HG03060 (cell line): ENCODE measurements around the gene FOXE3.
"Not testable (repeated sequence)": the region's sequence is repeated elsewhere in the genome, so short reads cannot be mapped to it uniquely, and the experiment has no call there.

Experiments
- ATAC-seq: cut with Tn5 transposase; IDR thresholded peaks from one replicate; pipeline ENCODE4 v1.9.1; 2021; ENCODE audit warnings: low read depth, moderate number of reproducible peaks; ENCODE audit not compliant: unreplicated experiment

The FOXE3 gene

DNA sequence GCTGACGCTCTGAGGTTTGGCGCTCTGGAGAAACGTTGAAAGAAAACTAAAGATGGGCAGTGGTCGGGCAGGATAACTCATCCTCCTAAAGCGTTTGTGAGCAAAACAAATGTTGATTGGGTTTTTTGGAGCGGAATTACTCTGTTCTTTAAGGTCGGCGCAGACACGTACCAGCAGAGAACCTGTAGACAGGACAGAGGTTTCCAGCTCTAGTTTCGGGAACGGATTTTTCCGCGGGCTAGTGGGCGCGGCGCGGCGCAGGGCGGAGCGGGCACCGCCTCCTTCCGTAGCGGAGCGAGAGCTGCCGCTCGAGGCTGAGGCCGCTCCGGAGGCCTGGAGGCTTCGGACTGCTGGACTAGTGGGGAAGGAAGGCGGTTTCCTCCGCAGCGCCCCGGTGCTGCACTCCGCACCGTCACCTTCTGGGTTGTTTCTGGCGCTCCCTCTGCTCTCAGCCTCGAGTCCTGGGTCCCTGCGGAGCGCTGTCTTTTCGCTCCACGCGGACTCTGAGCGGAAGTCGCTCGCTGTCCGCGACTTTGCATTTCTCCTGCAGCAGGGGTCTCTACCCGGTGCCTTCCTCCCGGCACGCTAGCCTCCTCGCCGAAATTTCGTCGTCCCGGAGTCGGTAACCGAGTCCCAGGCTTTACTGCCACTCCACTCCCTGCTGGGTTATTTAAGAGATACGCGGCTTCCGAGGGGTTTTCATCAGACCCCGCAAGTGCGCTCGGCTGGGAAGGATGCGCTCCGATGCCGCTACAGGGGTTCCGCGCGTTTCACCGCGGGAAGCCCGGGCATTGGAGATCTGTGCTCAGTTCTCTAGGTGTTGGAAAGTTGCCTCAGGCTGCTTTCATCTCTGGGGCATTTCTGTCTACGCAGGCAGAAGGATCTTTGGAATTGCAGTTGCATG is 28.7 kb downstream of the FOXE3 start:
- no peak for ATAC-seq

DNA sequence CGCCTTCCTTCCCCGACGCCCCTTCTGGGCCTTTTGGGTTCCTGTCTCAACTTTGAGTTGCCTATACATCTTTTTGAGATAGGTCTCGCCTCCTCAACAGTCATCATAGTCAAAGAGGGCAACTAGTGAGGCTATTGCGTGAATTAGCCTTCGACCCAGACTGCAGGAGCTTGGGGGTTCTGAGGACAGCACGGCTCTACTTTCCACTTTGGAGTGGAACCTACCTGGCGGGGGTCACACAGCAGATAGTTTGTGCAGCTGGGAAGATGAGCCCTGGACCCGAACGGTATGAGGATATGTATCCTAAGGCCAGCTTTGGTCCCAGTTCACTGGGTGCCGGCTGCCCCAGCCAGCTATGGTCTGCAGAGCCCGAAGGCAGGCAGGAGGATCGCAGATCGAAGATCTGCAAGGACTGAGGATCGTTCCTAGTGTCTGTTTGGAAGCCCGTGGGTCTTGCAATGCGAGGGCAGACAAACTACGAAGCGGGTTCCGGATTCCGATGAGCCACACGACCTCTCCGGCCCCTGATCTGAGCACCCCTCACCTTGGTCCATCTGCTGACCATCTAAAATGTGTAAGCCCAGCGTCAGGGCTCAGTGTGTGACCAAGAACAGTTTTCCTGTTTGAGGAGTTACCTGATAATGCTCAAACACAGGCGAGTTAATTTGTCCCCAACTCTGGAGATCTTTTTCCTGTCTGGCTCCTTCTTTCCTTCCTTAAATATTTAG is 29.9 kb downstream of the FOXE3 start:
- no peak for ATAC-seq

DNA sequence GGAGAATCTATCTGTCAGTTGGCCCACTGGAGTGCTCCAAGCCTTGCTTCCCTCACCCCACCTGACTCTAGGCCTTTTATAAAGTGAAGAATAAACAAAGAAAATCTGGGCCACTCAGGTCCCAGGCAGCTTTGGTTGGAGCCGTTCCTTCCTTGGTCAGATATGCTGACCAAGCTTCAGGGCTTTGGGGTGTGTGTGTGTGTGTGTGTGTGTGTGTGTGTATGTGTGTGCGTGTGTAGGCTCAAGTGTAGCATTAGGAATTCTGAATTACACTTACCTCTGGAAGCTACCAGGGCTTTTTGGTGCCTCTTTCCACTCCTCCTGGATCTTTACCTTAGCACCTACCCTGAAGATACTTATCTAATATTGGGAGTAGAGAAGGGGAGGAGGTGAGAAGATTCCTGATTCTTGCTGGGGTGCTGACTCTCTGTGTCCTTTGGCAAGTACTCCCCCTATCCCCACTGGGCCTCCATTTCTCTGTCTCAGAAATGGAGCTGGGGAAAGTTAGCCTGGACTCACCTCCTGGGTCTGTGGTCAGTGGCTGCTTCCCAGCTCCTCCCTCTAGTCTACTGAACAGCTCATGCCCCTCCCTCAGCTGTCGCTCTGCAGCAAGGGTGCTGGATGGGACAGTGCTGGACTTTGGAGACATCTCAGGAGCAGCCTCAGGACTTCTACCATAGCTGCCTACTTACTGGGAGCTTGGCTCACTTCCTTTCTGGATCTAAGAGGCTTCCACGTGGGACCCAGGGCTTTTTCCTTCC is 32.6 kb downstream of the FOXE3 start:
- ATAC-seq = no peak

DNA sequence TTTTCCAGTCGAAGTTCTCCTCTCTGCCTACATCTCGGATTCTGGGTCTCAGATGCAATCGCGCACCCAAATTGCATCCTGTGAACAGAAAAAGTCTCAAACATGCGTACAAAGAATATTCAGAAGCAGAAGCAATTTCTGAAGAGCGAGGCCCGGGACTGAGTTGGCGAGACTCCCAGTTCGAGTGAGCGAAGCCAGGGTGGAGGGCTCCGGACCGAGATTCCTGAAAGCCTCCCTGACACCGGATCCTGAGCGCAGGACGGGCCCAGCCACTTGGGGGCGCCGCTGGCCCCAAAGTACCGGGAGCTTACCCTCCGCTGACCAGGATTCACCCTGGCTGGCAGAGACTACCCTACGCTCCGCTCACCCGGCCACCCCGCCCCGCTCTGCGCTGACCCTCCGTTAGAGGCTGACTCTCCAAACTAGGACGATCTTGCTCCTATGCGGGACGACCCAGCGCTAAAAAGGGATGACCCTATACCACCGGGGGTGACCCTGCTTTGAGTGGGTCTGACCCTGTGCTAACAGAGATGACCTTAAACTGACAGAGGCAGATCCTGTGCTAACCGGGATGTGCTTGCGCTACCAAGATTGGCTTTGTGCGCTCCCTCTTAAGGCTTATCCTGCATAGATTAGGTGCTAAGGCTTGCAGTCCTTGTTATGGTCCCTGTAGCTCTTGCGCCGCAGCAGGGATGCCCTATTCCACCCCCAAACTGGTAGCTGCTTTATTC is 33.9 kb downstream of the FOXE3 start:
- no peak for ATAC-seq

DNA sequence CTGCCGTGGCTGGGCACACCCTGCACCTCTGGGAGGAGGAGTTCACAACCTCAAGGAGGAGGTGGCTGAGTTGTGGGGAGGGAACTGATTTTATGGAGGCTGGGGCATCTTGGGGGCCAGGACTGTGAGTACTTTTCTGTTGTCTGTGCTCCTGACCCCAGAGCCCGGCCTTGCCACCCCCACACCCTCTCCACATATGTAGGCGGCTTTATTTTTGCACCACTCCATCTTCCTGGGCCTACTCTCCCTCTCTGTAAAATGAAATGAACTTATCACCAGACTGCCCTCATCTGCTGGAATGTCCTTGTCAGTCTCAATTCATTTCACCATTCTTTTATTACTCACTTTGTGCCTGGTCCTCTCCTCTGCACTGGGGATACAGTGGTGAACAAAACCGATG is 34.5 kb downstream of the FOXE3 start:
- no peak for ATAC-seq

DNA sequence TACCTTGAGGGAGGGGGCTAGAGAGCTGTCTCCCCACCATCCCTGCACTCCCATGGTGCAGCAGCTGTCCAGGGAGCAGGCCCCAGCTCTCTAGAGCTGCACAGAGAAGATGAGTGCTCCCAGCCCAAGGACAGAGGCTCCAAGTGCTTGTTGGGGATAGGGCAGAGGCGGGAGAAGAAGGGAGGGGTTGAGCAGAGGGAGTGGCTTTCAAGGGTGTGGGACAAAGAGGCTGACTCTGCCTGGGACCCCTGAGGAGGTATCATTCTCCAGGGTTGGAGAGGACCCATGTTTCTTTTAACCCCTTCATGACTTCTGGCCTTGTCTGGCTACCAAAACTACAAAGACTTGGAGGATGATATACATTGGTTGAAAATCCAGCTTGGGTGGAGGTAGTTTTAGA is 36.3 kb downstream of the FOXE3 start:
- ATAC-seq = no peak

DNA sequence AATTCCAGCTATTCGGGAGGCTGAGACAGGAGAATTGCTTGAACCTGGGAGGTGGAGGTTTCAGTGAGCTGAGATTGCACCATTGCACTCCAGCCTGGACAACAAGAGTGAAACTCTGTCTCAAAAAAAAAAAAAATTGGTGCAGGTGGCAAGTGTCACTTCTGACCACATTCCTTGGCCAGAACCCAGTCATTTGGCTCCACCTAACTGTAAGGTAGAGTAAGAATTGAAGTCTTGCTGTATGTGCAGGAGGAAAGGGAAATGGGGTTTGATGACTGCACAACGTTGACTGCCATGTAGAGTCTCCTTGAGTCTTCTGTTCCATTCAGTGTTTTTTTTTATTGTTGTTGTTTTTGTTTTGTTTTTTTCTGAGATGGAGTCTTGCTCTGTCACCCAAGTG is 37.8 kb downstream of the FOXE3 start:
- ATAC-seq = not testable (repeated sequence)

DNA sequence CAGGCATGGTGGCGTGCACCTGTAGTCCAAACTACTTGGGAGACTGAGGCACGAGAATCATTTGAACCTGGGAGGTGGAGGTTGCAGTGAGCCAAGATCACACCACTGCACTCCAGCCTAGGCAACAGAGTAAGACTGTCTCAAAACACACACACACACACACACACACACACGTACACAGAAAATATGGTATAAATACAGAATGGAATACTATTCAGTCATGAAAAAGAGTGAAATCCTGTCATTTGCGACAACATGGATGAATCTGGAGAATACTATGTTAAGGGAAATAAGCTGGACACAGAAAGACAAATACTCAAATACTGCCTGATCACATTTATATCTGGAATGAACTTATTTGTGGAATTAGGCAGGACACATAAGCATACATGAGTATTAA is 40.2 kb downstream of the FOXE3 start:
- no peak for ATAC-seq

DNA sequence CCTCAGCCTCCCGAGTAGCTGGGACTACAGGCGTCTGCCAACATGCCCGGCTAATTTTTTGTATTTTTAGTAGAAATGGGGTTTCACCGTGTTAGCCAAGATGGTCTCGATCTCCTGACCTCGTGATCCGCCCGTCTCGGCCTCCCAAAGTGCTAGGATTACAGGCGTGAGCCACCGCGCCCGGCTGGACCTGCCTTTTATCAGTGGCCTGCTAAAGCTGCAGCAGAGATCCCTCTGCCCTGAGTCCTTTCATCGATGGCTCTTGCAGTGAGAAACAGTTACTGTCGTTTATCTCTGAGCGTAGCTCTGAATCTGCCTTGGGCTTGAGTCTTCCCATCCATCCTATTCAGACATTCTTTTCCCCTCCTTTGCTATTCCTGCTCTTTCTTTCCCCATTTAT is 41.5 kb downstream of the FOXE3 start:
- not testable (repeated sequence) for ATAC-seq

DNA sequence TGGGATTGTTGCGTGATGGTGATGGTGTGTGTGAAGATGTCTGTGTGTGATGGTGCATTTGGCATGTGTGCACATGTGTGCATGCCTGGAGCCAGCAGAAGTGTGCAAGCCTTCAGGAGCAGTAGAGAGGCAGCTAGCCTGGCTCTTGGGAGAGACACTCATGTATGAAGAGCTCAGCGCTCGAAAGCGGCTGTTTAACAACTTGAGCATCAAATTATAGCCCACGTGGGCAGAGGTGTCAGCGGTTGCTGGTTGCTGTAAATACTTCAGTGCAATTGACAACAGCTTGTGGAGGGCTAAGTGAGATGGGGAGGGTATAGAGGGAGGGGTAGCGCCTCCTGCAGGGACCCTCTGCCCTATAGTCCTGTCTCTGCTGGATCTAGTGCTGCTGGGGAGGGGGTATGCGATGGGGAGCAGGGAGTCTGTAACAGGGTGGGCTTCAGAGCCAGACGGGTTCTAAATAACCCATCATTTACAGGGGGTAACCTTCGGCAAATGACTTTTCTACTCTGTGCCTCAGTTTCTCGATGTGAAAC is 43.2 kb downstream of the FOXE3 start:
- no peak for ATAC-seq

DNA sequence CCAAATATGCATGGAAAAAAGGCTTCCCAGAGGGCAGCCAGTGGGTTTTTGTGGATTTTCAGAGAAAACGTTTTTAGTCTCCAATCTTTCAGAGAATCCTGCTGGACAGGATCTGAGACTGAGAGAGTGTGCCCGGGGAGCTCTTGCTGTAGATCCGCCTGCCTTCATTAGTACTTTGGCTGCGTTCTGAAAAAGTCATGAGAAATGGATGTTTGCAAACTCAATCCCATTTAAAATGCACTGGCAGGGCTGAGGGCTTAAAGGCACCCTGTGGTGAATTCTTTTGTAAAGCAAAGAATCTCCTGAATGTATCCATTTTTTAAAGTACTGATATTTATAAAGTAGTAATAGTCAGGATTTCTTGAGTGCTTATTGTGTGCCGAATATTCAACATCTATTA is 44.0 kb downstream of the FOXE3 start:
- no peak for ATAC-seq

DNA sequence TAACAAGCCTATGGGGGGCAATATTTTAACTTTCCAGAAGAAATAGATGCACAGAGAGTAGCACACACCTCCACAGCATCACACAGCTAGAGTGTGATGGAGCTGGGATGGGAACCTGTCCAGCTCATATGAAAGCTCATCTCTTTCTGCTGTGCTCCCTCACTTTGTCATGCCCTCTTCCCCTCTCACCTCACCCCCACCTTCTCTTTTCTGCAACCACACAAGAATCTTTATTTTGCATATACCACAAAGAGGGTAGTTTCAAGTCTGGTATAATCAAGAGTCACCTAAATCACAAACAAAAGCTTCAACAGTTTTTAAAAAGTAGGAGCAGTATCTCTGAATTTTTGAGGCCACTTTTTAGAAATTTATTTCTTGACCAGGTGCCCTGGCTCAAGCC is 44.4 kb downstream of the FOXE3 start:
- ATAC-seq = no peak

DNA sequence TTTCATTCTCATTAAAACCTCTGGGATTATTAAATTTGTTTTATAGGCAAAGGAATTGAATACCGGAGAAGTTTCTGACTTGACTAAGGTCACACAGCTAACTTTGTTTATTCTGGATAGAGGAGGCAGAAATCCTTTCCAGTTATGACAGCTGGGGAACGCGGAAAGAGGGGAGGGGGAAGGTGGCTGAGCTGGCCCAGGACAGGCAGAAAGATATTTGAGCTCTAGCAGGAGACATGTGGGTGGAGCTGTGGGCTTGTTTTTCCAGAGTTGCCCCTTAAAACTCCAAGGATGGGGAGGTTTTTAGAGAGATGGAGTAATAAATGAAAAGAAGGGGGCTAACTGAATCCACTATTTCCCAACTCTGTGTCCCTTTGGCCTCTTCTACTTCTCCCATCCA is 49.5 kb downstream of the FOXE3 start:
- no peak for ATAC-seq
